GM21786 (cell line): ENCODE measurements around the gene PLSCR3.

Experiments used
- ATAC-seq: cut with Tn5 transposase; IDR thresholded peaks from one replicate; pipeline ENCODE4 v1.9.1; 2021; ENCODE audit not compliant: unreplicated experiment

The PLSCR3 gene

DNA sequence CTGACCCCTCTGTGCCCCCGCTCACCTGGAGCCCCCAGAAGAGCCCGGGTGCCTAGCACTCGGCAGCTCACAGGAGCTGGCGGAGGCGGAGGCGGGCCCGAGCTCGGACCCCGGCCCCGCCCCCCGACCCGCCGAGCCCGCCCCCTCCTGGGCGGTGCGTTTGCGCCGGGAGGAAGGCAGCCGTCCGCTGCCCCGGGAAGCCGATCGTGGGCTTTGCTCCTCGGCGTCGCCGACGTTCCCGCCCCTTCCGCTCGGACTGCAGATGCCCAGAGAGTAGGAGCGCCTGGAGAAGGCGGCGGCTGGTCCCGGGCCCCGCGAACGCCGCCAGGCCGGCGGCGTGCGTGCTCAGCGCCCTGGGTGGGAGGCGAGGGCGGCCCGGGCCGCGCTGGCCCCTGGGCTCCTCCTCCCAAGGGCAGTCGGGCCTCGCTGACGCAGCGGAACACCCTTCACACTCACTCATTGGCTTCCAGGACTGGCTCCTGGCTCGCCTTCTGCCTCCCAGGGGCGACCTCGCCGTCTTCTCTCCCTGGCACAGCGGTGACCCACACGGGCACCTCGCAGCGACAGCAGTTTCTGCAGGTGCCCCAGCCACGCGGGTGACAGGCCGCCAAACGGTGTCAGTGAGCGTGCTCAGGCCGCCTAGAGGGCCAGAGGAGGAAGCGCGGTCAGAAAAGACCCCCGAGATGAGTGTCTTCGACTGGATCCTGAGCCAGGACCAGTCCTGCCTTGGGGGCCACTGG lies at the start of gene PLSCR3:
Gene PLSCR3 (minus strand): TSS at position 74 of the 740 bp plus-strand sequence. CDS start 415 bp downstream, outside the sequence.
- ATAC-seq, result peak; percentile 71

DNA sequence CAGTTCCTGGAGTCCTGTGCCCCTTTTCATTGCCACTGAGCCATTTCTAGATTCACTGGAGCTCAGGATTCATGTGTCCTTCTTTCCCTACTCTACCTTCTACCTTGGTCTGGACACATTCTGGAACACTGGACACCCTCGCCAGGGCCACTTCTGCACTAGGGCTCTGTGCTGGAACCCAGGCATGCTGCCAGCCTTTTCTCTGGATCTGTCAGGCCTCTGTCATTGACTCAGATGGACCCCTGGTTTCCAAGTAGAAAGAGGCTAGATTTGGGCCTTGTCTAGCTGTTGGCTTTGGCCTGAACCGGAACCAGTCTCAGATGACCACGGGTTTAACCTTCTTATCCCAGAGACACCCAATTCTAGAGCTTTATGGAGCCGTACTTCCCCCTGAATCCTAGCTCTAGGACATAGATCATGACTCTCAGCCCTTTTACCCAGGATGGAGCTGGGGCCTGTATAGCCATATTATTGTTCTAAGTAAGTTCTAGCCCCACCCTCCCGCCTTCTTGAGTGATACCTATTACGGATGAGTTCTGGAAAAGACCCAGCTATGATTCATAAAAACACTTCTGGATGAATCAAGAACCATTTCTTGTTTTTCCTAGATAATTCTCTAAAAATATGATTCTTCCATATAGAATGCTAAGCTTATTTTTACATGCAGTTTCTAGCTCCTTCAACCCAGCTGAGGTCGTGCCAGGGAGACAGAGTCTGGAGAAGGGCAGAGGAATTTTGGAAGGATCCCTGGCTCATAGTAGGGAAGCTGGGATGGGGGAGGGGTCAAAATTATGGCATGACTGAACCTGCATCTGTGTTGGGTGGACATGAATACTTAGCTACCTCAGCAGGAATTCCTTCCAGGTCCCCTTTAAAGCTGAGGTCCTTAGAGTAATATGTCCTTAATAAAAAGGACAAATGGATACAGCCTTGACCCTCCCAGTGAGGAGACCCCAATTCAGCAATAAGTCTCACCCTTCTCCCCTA lies 49.5 kb upstream of the PLSCR3 start:
- no peak for ATAC-seq

DNA sequence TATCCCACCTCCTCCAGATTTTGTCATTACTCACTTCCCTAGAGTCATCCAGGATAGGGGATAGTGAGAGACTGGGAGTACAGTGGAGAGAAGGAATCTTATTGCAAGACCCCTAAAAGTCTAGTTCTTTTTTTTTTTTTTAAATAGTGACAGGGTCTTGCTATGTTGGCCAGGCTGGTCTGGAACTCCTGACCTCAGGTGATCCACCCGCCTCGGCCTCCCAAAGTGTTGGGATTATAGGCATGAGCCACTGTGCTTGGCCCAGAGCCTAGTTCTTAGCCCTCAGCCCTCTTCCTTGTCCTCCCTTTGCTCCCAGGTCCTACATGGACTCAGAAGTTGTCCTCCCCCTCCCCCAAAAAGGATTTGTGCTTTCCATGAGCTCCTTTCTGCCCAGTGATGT lies 47.8 kb upstream of the PLSCR3 start:
- no peak for ATAC-seq

DNA sequence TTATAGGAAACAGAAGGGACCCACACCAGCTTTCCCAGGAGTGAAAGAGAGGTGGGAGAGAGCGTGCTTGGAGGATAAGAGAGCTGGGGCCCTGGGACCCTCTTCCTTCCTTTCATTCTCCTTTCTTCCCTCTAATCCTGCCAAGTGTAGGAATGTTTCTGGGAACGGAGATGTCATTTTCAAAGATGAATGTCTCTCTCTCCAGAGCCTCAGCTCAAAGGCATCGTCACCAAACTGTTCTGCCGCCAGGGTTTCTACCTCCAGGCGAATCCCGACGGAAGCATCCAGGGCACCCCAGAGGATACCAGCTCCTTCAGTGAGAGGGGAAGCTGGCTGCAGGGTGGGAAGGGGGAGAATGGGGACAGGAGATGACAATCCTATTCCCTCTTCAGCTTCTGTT lies 46.9 kb upstream of the PLSCR3 start:
- ATAC-seq, result no peak

DNA sequence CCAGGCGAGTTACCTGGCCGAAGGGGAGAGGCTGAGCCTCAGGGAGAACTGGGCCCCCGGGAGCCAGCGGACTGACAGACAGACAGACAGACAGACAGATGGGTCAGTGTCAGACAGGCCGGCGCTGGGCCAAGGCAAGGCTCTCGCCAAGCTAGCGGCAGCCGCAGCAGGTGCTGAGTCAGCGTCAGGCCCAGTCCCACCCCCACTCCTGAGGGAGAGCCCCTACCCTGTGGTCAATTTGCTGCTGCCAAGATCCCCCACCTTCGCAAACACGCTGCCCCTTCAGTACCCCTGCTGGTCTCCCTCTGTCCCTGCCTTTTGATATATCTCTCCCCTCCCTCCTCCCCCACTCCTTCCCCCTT lies 46.5 kb upstream of the PLSCR3 start:
- no peak for ATAC-seq

DNA sequence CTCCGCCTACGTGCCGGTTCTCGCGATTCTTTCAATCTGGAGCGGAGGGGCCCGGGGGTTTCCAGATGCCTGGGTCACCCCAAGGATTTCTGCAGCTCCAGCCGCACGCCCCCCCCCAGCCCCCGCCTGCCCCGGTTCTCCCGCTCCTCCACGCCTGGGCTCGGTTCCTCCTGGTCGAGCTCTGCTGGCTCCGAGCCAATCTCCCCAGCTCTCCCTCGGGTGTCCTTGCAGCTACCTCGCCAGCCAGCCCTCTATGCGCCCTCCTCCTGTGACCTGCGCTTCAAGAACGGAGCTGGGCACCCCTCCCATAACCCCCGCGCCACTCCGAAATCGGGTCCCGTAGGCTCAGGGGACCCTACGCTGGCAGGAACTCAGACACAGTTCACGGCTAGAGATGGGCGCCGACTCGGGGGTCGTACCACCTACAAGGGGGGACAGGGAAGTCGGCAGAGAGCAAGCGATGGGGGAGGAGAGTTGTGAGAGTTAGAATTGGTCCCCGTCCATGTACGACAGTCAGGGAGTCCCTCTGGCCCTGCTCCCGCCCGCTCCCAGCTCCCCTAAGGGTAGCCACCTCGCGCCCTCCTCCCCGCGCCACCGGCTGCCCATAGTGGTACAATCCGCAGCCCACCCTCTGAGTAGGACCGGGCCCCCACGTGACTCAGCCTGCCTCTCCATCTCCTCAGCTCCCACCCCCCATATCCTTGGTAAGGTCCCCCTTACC lies 45.9 kb upstream of the PLSCR3 start:
- ATAC-seq, result no peak

DNA sequence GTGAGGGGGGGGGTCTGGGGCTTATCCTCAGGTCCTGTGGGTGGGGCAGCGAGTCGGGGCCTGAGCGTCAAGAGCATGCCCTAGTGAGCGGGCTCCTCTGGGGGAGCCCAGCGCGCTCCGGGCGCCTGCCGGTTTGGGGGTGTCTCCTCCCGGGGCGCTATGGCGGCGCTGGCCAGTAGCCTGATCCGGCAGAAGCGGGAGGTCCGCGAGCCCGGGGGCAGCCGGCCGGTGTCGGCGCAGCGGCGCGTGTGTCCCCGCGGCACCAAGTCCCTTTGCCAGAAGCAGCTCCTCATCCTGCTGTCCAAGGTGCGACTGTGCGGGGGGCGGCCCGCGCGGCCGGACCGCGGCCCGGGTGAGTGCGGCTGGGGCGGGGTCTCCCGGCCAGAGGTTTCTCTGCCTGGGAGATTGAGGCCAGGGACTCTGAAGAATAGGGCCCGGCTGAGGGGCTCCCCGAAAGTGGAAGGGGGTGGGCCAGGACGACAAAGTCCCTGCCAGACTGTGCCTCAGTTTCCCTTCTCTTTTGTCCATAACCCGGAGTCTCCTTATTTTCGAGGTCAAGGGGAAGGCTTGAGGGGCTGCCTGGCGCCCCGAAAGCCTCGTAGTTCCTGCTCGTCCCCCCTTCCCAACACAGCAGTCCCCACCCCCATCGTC lies 45.3 kb upstream of the PLSCR3 start, which contains the start of gene FGF11:
Gene FGF11 (plus strand): TSS at position 51 of the 651 bp plus-strand sequence. CDS start 109 bp downstream, at position 160.
- no peak for ATAC-seq

DNA sequence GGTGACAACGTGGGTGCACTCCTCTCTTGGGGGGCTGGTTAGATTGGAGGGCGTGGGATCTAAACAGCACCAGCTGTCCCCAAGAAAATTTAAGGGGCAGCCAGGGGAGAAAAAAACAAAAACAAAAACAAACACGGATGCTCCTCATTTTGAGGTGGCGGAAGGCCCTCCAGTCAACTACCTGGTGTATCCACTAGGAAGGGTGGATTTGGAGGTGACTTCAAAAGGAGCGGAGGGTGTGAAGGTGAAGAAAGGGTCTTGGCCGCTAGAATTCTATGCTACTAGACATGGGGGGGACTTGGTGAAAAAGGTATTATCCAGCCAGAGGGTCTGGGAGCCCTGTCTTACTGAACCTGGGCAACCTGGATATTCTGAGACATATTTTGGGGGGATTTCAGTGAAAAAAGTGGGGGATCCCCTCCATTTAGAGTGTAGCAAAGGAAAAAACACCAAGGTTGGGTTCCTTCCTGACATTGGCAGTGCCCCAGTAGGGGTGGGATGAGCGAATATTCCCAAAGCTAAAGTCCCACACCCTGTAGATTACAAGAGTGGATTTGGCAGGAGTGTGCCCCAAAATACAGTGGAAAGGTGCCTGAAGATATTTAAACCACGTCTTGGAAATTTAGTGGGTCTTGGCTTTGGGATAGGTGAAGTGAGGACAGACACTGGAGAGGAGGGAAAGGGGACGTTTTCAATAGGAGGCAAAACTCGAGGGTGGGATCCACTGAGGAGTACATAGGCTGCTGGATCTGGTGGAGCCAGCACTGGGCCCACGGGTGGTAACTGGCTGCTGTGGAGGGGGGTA lies 44.5 kb upstream of the PLSCR3 start:
- no peak for ATAC-seq

DNA sequence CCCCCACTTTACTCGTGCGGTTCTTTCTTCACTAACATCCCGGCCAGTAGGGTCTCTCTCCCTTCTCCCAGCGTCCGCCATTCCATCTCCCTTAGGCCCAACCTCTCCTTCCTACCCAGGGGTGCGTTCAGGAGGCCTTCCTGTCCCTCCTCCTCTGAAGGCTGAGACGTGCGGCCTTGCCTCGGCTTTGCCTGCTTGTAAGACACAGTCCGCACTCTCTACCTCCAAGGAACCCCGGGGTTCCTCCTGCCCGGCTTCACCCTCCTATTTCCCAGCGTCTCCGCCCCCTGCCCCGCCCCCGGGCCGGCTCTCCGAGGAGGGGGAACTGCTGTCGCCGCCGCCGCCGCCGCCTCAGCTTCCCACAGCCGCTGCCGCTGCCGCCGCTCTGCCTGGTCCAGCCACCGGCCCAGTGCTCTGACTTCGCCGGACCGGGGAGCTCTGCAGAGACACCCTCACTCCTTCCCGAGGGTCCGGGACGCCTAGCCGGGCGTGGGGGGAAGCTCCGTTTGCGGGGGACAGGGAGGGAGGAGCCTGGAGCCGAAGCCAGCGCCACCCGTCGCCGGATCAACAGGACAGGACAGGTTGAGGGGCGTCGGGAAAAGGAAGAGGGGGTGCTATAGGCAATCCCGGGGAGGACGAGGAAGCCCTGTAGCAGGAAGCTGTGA lies 43.8 kb upstream of the PLSCR3 start:
- ATAC-seq, result no peak

DNA sequence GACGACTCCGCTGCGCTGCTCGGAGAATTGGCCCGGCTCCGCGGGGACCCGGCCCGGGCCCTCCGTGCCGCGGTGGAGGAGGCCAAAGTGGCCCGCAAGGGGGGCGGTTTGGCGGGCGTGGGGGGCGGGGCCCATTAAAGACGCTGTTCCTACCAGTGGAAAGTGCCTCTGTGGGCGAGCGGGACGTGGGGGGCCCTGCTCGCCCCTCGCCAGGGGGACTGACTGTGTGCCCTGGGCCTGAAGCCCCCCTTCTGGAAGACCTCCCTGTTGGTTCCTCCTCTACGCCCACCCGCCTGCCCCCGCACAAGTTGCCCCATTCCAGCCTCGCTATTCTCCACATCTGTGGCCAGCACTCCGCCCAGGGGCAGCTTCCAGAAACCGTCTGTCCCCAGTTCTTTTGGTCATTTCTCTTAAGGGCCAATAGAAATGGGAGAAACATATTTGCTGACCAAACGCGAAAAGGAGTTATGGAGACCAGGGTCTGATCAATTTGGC lies 43.1 kb upstream of the PLSCR3 start:
- ATAC-seq, result no peak

DNA sequence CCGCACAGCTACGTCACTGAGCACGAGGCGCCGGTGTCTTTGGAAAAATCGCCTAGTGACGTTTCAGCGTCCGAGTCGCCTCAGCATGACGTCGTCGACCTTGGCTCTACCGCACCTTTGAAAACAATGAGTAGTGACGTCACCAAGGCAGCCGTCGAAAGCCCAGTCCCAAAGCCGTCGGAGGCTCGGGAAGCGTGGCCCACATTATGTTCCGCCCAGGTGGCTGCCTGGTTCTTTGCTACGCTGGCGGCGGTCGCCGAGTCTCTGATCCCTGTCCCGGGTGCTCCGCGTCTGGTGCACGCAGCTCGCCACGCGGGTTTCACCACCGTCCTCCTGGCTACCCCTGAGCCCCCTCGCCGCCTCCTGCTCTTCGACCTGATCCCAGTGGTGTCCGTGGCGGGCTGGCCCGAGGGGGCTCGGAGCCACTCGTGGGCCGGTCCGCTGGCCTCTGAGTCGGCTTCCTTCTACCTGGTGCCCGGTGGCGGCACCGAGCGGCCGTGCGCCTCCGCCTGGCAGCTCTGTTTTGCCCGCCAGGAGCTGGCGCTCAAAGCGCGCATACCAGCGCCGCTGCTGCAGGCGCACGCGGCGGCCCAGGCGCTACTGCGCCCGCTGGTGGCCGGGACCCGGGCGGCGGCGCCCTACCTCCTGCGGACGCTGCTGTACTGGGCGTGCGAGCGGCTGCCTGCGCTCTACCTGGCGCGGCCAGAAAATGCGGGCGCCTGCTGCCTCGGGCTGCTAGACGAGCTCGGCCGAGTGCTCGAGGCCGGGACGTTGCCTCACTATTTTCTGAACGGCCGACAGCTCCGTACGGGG lies 42.4 kb upstream of the PLSCR3 start:
- ATAC-seq, result no peak

DNA sequence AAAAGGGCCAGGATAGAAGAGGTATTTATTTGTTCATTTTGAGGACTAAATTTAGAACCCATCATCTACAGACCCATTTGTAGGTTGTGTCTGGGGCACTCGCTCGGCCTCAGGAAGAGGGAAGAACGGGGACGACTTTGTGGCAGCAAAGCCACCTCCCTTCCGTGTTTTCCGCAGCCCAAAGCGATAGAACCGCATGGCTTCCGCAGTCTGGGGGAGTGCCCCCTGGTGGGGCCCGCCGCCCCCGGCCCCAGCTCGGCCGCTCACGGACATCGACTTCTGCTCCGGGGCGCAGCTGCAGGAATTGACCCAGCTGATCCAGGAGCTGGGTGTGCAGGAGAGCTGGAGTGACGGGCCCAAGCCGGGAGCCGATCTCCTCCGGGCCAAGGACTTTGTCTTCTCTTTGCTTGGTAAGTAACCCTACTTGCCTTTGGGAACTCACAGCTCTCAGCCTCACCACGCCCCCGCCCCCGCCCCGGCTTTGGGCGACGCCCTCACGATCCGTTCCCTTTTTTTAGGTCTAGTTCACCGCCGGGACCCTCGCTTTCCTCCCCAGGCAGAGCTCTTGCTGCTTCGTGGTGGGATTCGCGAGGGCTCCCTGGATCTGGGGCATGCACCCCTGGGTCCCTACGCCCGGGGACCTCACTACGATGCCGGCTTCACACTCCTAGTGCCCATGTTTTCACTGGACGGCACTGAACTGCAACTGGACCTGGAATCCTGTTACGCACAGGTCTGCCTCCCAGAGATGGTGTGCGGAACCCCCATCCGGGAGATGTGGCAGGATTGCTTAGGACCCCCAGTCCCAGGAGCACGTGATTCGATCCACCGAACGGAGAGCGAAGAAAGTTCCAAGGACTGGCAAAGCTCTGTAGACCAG lies 41.6 kb upstream of the PLSCR3 start:
- peak; percentile 5 for ATAC-seq

DNA sequence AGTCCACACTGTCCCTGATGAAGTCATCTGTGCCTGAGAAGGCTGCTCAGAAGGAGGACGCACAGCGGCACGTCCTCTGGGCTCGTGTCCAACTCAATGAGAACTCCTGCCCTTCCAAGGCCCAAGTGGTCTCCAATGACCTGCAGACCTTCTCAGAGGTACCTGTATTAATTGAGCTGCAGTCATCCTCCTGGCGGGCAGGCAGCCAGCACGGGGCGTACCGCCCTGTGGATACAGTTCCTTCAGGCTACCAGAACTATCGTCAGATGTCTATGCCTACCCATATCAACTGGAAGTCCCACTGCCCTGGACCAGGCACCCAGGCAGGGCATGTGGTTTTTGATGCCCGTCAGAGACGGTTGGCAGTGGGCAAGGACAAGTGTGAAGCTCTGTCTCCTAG lies 38.0 kb upstream of the PLSCR3 start:
- no peak for ATAC-seq

DNA sequence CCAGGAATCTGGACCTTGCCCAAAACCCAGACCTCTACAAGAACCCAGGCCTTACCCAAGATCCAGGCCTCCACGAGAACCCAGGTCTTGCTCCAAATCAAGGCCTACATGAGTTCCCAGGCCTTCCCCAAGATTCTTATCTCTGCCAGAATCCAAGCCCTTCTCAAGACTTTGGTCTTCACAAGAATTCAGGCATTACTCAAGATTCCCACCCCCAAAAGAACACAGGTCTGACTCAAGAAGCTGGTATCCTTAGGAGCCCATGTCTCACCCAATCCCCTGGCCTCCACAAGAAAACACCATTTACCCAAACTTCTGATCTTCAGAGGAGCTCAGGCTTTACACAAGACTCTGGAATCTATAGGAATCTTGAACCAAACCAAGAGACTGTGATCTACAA lies 36.9 kb upstream of the PLSCR3 start:
- ATAC-seq, result no peak

DNA sequence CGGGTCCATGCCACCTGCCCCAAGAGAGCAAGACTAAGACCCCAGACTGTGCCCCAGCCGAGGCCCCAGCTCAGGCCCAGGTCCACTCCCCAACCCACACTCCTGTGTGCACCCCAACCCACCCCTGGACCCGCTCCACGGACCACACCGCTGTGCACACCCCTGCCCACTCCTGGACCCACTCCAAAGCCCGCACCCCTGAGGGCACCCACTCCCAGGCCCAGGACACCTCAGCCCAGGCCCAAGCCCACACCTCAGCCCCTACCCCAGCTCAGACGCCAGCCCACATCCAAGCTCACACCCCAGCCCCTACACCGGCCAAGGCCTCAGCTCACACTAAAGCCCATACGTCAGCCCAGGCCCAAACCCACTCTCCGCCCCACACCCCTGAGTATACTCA lies 35.4 kb upstream of the PLSCR3 start:
- ATAC-seq, result no peak

DNA sequence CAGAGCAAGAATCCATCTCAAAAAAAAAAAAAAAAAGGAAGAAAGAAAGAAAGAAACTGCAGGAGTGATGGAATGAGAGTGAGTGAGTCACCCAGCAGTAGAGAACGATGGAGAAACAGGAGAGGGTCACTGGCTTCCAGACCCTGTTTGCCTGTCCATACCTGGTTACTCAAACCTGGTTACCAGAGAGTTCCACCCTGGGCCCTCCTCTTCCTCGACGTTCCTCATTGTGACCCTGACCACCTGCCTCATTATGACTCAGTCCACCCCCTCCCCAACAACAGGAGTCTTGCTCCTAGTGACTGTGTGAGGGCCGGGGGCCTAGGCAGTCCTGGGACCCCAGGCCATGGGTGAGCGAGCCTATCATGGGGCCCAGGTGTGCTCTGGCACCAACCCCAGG lies 34.2 kb upstream of the PLSCR3 start, which contains the start of gene SPEM3:
Gene SPEM3 (plus strand): TSS at position 301 of the 400 bp plus-strand sequence. CDS start 46 bp downstream, at position 347.
- no peak for ATAC-seq

DNA sequence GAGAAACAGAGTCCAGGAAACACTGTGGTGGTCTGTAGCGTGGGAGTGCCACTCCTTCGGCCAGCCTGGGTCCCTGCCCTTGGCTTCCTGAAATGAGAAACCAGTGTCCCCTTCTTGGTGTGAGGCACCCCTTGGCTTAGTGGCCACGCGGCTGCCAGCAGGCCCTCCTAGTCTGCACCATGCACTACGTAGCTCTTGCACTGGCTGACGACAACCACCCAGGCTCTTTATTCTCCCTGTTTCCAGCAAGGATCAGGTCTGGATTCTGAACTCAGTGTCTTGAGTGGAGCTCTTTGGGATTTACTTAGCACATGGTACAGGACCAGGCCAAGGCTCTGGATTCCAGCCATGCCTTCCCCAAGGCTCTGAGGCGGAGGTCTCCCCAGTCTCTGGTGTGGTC lies 33.2 kb upstream of the PLSCR3 start:
- ATAC-seq, result no peak
